ENCODE results near the gene ZNF436. TPM values are rescaled to one million over a fixed set of nuclear protein-coding genes. Genes with fewer than 3 reads are reported as not detected.
A peak's percentile ranks its signal among the peaks of the same experiment; 100 is the strongest.

The ZNF436 gene
- total and polyA plus RNA-seq, 2 of the 13 experiments (the other 11 are each of a cell fraction or from before 2014, with no cell fraction given), result 4.3 to 9.9 TPM

DNA sequence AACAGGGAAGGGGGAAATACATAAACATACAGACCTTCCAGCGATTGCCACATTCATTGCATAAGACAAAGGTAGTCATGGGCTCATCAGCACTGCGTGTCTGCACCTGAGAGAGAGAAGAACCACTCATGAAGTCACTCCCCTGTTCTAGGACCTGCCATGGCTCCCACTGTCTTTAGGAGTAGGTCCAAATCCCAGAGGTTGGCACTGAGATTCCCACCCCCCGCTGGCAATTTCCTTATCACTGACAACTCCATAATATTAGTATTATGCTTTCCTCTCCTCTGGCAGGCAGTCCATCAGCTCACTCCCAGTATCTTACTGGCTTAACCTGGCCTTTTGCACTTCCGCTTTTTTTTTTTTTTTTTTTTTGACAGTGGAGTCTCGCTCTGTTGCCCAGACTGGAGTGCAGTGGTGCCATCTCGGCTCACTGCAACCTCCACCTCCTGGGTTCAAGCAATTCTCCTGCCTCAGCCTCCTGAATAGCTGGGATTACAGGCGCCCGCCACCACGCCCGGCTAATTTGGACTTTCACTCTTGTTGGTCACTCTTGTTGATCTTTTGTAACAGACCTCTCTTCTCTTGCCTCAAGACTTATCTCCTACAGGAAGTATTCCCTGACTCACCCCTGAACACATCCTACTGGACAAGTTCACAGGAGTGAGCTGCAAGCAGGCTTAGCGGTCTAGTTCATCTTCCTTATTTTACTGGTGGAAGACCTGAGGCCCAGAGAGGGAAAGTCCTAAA, 14.8 kb upstream of the ZNF436 start (continued):
- no peak for TF ChIP-seq THAP11 (CRISPR knock-in tag; IDR thresholded peaks at IDR 0.05)
- TF ChIP-seq ZNF761 (CRISPR knock-in tag; conservative IDR thresholded peaks at IDR 0.05), result no peak
- TF ChIP-seq SRF (IDR thresholded peaks at IDR 0.05; ENCODE audit: low read depth, low read length), result no peak
- no peak for TF ChIP-seq ZNF549 (CRISPR knock-in tag; IDR thresholded peaks at IDR 0.05)
- no peak for TF ChIP-seq SMAD3 (CRISPR knock-in tag; IDR thresholded peaks at IDR 0.05)
- no peak for TF ChIP-seq GABPA (IDR thresholded peaks at IDR 0.05; ENCODE audit: low read depth, low read length)
- peak; percentile 43; the same call in 1 of the 2 replicates for TF ChIP-seq GABPA (CRISPR knock-in tag; IDR thresholded peaks at IDR 0.05; ENCODE audit: low read depth)
- TF ChIP-seq, protein P1, sequence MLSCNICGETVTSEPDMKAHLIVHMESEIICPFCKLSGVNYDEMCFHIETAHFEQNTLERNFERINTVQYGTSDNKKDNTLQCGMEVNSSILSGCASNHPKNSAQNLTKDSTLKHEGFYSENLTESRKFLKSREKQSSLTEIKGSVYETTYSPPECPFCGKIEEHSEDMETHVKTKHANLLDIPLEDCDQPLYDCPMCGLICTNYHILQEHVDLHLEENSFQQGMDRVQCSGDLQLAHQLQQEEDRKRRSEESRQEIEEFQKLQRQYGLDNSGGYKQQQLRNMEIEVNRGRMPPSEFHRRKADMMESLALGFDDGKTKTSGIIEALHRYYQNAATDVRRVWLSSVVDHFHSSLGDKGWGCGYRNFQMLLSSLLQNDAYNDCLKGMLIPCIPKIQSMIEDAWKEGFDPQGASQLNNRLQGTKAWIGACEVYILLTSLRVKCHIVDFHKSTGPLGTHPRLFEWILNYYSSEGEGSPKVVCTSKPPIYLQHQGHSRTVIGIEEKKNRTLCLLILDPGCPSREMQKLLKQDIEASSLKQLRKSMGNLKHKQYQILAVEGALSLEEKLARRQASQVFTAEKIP (CRISPR knock-in tag; IDR thresholded peaks at IDR 0.05; ENCODE audit: borderline replicate concordance), result no peak
- no peak for TF ChIP-seq ZNF558 (CRISPR knock-in tag; IDR thresholded peaks at IDR 0.05; ENCODE audit: borderline replicate concordance)
- TF ChIP-seq, protein P2, sequence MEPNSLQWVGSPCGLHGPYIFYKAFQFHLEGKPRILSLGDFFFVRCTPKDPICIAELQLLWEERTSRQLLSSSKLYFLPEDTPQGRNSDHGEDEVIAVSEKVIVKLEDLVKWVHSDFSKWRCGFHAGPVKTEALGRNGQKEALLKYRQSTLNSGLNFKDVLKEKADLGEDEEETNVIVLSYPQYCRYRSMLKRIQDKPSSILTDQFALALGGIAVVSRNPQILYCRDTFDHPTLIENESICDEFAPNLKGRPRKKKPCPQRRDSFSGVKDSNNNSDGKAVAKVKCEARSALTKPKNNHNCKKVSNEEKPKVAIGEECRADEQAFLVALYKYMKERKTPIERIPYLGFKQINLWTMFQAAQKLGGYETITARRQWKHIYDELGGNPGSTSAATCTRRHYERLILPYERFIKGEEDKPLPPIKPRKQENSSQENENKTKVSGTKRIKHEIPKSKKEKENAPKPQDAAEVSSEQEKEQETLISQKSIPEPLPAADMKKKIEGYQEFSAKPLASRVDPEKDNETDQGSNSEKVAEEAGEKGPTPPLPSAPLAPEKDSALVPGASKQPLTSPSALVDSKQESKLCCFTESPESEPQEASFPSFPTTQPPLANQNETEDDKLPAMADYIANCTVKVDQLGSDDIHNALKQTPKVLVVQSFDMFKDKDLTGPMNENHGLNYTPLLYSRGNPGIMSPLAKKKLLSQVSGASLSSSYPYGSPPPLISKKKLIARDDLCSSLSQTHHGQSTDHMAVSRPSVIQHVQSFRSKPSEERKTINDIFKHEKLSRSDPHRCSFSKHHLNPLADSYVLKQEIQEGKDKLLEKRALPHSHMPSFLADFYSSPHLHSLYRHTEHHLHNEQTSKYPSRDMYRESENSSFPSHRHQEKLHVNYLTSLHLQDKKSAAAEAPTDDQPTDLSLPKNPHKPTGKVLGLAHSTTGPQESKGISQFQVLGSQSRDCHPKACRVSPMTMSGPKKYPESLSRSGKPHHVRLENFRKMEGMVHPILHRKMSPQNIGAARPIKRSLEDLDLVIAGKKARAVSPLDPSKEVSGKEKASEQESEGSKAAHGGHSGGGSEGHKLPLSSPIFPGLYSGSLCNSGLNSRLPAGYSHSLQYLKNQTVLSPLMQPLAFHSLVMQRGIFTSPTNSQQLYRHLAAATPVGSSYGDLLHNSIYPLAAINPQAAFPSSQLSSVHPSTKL (CRISPR knock-in tag; IDR thresholded peaks at IDR 0.05), result peak; percentile 12; the same call in 1 of the 2 replicates
- TF ChIP-seq SOX5 (CRISPR knock-in tag; IDR thresholded peaks at IDR 0.05; ENCODE audit: borderline replicate concordance), result no peak
- no peak for TF ChIP-seq NR0B2 (CRISPR knock-in tag; IDR thresholded peaks at IDR 0.05)
- TF ChIP-seq, protein P3, sequence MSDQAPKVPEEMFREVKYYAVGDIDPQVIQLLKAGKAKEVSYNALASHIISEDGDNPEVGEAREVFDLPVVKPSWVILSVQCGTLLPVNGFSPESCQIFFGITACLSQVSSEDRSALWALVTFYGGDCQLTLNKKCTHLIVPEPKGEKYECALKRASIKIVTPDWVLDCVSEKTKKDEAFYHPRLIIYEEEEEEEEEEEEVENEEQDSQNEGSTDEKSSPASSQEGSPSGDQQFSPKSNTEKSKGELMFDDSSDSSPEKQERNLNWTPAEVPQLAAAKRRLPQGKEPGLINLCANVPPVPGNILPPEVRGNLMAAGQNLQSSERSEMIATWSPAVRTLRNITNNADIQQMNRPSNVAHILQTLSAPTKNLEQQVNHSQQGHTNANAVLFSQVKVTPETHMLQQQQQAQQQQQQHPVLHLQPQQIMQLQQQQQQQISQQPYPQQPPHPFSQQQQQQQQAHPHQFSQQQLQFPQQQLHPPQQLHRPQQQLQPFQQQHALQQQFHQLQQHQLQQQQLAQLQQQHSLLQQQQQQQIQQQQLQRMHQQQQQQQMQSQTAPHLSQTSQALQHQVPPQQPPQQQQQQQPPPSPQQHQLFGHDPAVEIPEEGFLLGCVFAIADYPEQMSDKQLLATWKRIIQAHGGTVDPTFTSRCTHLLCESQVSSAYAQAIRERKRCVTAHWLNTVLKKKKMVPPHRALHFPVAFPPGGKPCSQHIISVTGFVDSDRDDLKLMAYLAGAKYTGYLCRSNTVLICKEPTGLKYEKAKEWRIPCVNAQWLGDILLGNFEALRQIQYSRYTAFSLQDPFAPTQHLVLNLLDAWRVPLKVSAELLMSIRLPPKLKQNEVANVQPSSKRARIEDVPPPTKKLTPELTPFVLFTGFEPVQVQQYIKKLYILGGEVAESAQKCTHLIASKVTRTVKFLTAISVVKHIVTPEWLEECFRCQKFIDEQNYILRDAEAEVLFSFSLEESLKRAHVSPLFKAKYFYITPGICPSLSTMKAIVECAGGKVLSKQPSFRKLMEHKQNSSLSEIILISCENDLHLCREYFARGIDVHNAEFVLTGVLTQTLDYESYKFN (CRISPR knock-in tag; conservative IDR thresholded peaks at IDR 0.05), result 0 out of 2 replicates have a peak, but pooled peaks have one; percentile 23
- TF ChIP-seq, protein P4, sequence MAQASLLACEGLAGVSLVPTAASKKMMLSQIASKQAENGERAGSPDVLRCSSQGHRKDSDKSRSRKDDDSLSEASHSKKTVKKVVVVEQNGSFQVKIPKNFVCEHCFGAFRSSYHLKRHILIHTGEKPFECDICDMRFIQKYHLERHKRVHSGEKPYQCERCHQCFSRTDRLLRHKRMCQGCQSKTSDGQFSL (CRISPR knock-in tag; IDR thresholded peaks at IDR 0.05), result no peak
- no peak for TF ChIP-seq ZBTB8A (CRISPR knock-in tag; IDR thresholded peaks at IDR 0.05; ENCODE audit: borderline replicate concordance, low read depth)
- TF ChIP-seq FLYWCH1 (CRISPR knock-in tag; IDR thresholded peaks at IDR 0.05), result no peak
- TF ChIP-seq ARNTL (CRISPR knock-in tag; IDR thresholded peaks at IDR 0.05), result no peak
- no peak for TF ChIP-seq BCL6 (CRISPR knock-in tag; IDR thresholded peaks at IDR 0.05)
- no peak for TF ChIP-seq SAFB2 (CRISPR knock-in tag; IDR thresholded peaks at IDR 0.05; ENCODE audit: borderline replicate concordance, low read depth)
- no peak for TF ChIP-seq RNF2 (conservative IDR thresholded peaks at IDR 0.05; ENCODE audit: low read depth)
- no peak for TF ChIP-seq SETDB1 (CRISPR knock-in tag; IDR thresholded peaks at IDR 0.05; ENCODE audit: borderline replicate concordance)

Data from HepG2 (cell line).